ENCODE measurements around the gene SRRM2.

GRCh38 chr16:2748757-2749455 lies 3.5 kb upstream of the SRRM2 start:
- TF ChIP-seq CTCF (IDR thresholded peaks at IDR 0.05) (no peak), ZFX (IDR thresholded peaks at IDR 0.05; ENCODE audit: borderline replicate concordance) (no peak)
